Upper lobe of left lung (tissue), 4 donors: ENCODE measurements around the gene AKR1C2.
"Not testable (repeated sequence)": the region's sequence is repeated elsewhere in the genome, so short reads cannot be mapped to it uniquely, and the experiment has no call there.

ENCODE experiments used
- EP300 ChIP-seq, 4 donors: sonication (generic); formaldehyde crosslinking; IDR thresholded peaks; one replicate each; pipeline ENCODE4 v1.5.1; 2017; ENCODE audit warnings: antibody characterized with exemption in 4 of 4, control low read depth in 2 of 4
- POLR2A ChIP-seq, 4 donors: fragments of 450-650 bp; IDR thresholded peaks; one replicate each; pipeline ENCODE4 v1.5.1; 2016 to 2017; ENCODE audit warnings: antibody characterized with exemption in 4 of 4, mild to moderate bottlenecking in 2 of 4
- POLR2AphosphoS5 ChIP-seq, 2 donors: sonication (generic); formaldehyde crosslinking; IDR thresholded peaks; one replicate each; pipeline ENCODE4 v1.5.1; 2017; ENCODE audit warnings: antibody characterized with exemption in 2 of 2
- TF ChIP-seq, protein P1 (sequence below), 6 experiments: fragments of 450-650 bp in 4 of 6; fragments of 200-600 bp in 2 of 6; sonication (generic) in 2 of 6; IDR thresholded peaks; one replicate each; pipeline ENCODE4 v1.5.1; 2016 to 2019; ENCODE audit warnings: antibody characterized with exemption in 6 of 6

GRCh38 chr10:5004030-5004385, 351 bp upstream of the AKR1C2 start:
- TF ChIP-seq, protein P1, sequence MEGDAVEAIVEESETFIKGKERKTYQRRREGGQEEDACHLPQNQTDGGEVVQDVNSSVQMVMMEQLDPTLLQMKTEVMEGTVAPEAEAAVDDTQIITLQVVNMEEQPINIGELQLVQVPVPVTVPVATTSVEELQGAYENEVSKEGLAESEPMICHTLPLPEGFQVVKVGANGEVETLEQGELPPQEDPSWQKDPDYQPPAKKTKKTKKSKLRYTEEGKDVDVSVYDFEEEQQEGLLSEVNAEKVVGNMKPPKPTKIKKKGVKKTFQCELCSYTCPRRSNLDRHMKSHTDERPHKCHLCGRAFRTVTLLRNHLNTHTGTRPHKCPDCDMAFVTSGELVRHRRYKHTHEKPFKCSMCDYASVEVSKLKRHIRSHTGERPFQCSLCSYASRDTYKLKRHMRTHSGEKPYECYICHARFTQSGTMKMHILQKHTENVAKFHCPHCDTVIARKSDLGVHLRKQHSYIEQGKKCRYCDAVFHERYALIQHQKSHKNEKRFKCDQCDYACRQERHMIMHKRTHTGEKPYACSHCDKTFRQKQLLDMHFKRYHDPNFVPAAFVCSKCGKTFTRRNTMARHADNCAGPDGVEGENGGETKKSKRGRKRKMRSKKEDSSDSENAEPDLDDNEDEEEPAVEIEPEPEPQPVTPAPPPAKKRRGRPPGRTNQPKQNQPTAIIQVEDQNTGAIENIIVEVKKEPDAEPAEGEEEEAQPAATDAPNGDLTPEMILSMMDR (IDR thresholded peaks at IDR 0.05) = not testable (repeated sequence)
- not testable (repeated sequence) for TF ChIP-seq POLR2A, EP300, POLR2AphosphoS5 (IDR thresholded peaks at IDR 0.05)
